GM23248 (cell line): ENCODE data around the gene CAPN8. TPM values are rescaled to one million over a fixed set of nuclear protein-coding genes. Genes with fewer than 3 reads are reported as not detected.

ENCODE experiments used
- DNase-seq: peaks from one replicate; pipeline ENCODE4 v3.0.0-alpha.2; 2015
- H2AFZ ChIP-seq: fragments of 200-600 bp; sonication (generic); 2 replicates; pipeline ENCODE4 v1.6.1; 2016; ENCODE audit warnings: antibody characterized with exemption
- H3F3A ChIP-seq: fragments of 200-600 bp; sonication (generic); 2 replicates; pipeline ENCODE4 v1.6.1; 2016; ENCODE audit warnings: mild to moderate bottlenecking, antibody characterized with exemption, mixed run types; ENCODE audit not compliant: insufficient read depth
- H3K27ac ChIP-seq: fragments of 200-600 bp; sonication (generic); 2 replicates; pipeline ENCODE4 v1.5.1; 2016; ENCODE audit warnings: mild to moderate bottlenecking
- H3K27me3 ChIP-seq: fragments of 200-600 bp; sonication (generic); replicated peaks from 2 replicates; pipeline ENCODE4 v1.6.1; 2016; ENCODE audit warnings: mild to moderate bottlenecking; ENCODE audit not compliant: insufficient read depth
- H3K36me3 ChIP-seq: fragments of 200-600 bp; sonication (generic); 2 replicates; pipeline ENCODE4 v1.6.1; 2016; ENCODE audit warnings: low read depth, mild to moderate bottlenecking
- H3K4me1 ChIP-seq: fragments of 200-600 bp; sonication (generic); 2 replicates; pipeline ENCODE4 v1.6.1; 2016; ENCODE audit warnings: mild to moderate bottlenecking; ENCODE audit not compliant: insufficient read depth
- H3K4me2 ChIP-seq: fragments of 200-600 bp; sonication (generic); one replicate; pipeline ENCODE4 v1.6.1; 2016; ENCODE audit warnings: mild to moderate bottlenecking; ENCODE audit not compliant: unreplicated experiment
- H3K4me3 ChIP-seq: fragments of 200-600 bp; sonication (generic); 2 replicates; pipeline ENCODE4 v1.5.1; 2016; ENCODE audit warnings: mild to moderate bottlenecking
- H3K79me2 ChIP-seq: fragments of 200-600 bp; sonication (generic); 2 replicates; pipeline ENCODE4 v1.6.1; 2016; ENCODE audit warnings: mild to moderate bottlenecking; ENCODE audit not compliant: insufficient read depth
- H3K9ac ChIP-seq: fragments of 200-600 bp; sonication (generic); 2 replicates; pipeline ENCODE4 v1.6.1; 2016; ENCODE audit warnings: mild to moderate bottlenecking
- H3K9me2 ChIP-seq: fragments of 200-600 bp; sonication (generic); 2 replicates; pipeline ENCODE4 v1.6.1; 2016; ENCODE audit warnings: mixed run types, mild to moderate bottlenecking, moderate library complexity; ENCODE audit not compliant: insufficient read depth
- H3K9me3 ChIP-seq: fragments of 200-600 bp; sonication (generic); one replicate; pipeline ENCODE4 v1.6.1; 2017; ENCODE audit warnings: low read depth
- H4K20me1 ChIP-seq: fragments of 200-600 bp; sonication (generic); 2 replicates; pipeline ENCODE4 v1.6.0; 2016; ENCODE audit not compliant: insufficient read depth
- EZH2 ChIP-seq: fragments of 200-600 bp; sonication (generic); IDR thresholded peaks from 2 replicates; pipeline ENCODE4 v1.6.1; 2018; ENCODE audit warnings: antibody characterized with exemption, mild to moderate bottlenecking; ENCODE audit not compliant: insufficient read depth, poor library complexity, severe bottlenecking
- EZH2phosphoT487 ChIP-seq: fragments of 200-600 bp; sonication (generic); IDR thresholded peaks from 2 replicates; pipeline ENCODE4 v1.6.1; 2018; ENCODE audit warnings: antibody characterized with exemption, moderate library complexity, mild to moderate bottlenecking, low read depth; ENCODE audit not compliant: insufficient read depth
- WGBS, 2 experiments: methylation state at CpG; one replicate each; pipeline ENCODE4 v1.1.6; 2015 to 2017; ENCODE audit warnings: low lambda C conversion rate in 2 of 2, low coverage in 1 of 2; ENCODE audit errors: missing lambda C conversion rate in 2 of 2; 5-methylcytosine and 5-hydroxymethylcytosine counted together
- in situ Hi-C: fragments of 300-500 bp; cut with MboI; formaldehyde crosslinking; loops from 2 replicates; pipeline ENCODE4 v1.15.0; 2020
- polyA plus RNA-seq: library from polyadenylated mRNA; unstranded; fragments of >200 nt; fragmentation: Nextera tagmentation; extraction: Ambion mirVana; gene quantifications from 2 replicates; pipeline ENCODE4 v1.2.1, GENCODE V29; 2016
- total RNA-seq: library from RNA; depleted of rRNA; stranded (reverse); fragments of >200 nt; shearing (Covaris generic); gene quantifications from 2 replicates; pipeline ENCODE4 v1.2.3, GENCODE V29; 2014

Gene CAPN8
- total and polyA plus RNA-seq, 2 experiments from 2014 or later, result not detected

DNA sequence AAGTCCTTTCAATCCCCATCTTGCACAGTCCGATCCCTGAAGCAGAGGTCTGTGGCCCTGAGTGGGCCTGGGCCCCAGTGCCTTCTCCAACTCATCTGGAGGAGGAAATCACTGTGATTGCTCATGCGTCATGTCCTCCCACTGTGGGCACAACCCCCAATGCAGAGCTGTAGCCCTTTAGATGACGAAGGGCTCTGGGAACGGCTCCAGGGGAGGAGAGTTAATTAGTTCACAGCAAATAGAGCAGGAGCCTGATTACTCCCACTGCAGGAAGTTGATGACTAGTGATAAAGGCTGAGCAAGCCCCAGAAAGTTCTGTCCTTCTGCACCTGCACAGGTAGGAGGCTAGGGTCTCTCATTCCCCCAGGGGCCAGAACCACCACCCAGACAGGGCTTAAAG, 160.8 kb downstream of the CAPN8 start:
- H3K36me3 ChIP-seq, result no peaks in the 10 kb centered on the region
- H3K4me2 ChIP-seq, result no peak overlapping the region
- H3K27me3 ChIP-seq, result no peaks in the 10 kb centered on the region
- H3K4me1 ChIP-seq, result peaks cover 19% of the 10 kb centered on the region
- no peak overlapping the region for H3K9ac ChIP-seq
- peak overlapping the region; percentile 58 for H2AFZ ChIP-seq
- no peak overlapping the region for H3K4me3 ChIP-seq
- 0 out of 2 replicates have a peak, but pooled peaks cover 4% of the 10 kb centered on the region for H3F3A ChIP-seq
- 6 to 9% methylated on average over 4 of the region's 4 CpGs for WGBS, 2 experiments
- no peaks in the 10 kb centered on the region for H3K9me2 ChIP-seq
- H4K20me1 ChIP-seq, result no peaks in the 10 kb centered on the region
- no peaks in the 10 kb centered on the region for H3K9me3 ChIP-seq
- in situ Hi-C loops, result no loop called here
- no peak for TF ChIP-seq EZH2phosphoT487
- TF ChIP-seq EZH2, result no peak
- DNase-seq, result peak; percentile 98
- H3K79me2 ChIP-seq, result no peaks in the 10 kb centered on the region
- peak overlapping the region; percentile 62 for H3K27ac ChIP-seq

DNA sequence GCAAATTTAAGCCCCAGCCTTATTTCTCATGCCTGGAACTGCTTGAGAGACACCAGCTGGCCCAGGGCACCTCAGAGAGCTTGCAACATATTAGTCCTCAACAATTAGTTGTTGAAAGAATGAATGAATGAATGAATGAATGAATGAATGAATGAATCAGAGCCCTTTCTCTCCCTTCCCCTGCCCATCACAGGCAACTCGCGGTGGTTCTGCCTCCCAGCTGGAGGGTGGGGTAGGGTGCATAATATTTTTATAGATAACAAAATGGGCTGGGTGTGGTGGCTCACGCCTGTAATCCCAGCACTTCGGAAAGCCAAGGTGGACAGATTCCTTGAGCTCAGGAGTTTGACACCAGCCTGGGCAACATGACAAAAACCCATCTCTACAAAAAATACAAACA, 162.2 kb downstream of the CAPN8 start:
- Histone ChIP-seq H3K4me2 (no peak overlapping the region), H3K9me3 (no peaks in the 10 kb centered on the region), H3K9me2 (no peaks in the 10 kb centered on the region), H3K9ac (no peak overlapping the region), H3K36me3 (no peaks in the 10 kb centered on the region), H3K27ac (no peak overlapping the region), H3K4me1 (peaks cover 22% of the 10 kb centered on the region), H3K79me2 (no peaks in the 10 kb centered on the region), H2AFZ (no peak overlapping the region), H3K4me3 (no peak overlapping the region), H4K20me1 (no peaks in the 10 kb centered on the region), H3F3A (0 out of 2 replicates have a peak, but pooled peaks cover 4% of the 10 kb centered on the region), H3K27me3 (no peaks in the 10 kb centered on the region)
- in situ Hi-C loops, result no loop called here
- WGBS, 2 experiments, result 79 to 85% methylated on average over 4 of the region's 4 CpGs
- TF ChIP-seq EZH2phosphoT487 (no peak), EZH2 (no peak)
- no peak for DNase-seq

DNA sequence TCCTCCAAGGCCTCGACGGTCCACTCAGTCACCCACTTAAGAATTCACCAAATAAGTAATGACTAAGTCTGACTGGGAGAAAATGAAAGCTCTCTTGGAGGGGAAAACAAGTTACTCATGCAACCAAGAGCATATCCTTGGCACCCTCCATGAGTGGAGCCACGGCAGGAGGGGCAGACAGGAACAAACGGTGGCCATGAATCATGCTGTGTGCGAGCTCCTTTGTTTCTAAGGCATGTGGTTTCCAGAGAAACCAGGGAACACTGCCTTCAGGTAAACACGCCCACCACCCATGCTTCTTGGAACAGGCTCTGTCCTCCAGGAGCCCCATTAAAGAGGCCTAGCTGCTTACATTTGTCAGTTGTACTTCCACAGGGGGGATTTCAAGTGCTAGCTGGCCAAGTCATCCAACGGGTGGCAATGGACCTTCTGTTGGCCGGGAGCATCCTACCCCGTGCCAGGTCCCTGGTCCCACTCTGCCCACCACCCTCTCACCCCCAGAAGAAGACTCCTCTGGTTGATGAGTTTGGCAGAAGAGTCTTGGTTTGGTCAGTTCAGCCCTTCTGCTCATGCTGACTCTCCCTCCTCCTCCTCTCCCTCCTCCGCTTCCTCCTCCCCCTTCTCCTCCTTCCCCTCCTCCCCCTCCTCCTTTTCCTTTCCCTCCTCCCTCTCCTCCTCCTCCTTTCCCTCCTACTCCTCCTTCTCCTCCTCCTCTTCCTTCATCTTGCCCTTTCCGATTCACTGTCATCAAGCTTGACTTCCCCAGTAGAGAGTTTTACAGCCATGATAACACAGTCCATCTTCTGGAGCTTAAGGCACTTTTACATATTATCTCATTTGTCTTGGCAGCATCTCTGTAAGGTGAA, 164.7 kb downstream of the CAPN8 start:
- Histone ChIP-seq H3K4me2 (peak overlapping the region; percentile 37), H3K36me3 (no peaks in the 10 kb centered on the region), H3F3A (0 out of 2 replicates have a peak, but pooled peaks cover 4% of the 10 kb centered on the region), H3K9me2 (no peaks in the 10 kb centered on the region), H4K20me1 (no peaks in the 10 kb centered on the region), H3K4me1 (peaks cover 22% of the 10 kb centered on the region), H3K4me3 (no peak overlapping the region), H2AFZ (peak overlapping the region; percentile 47), H3K9me3 (no peaks in the 10 kb centered on the region), H3K27ac (peak overlapping the region; percentile 87), H3K9ac (peak overlapping the region; percentile 63), H3K79me2 (no peaks in the 10 kb centered on the region), H3K27me3 (no peaks in the 10 kb centered on the region)
- 36 to 45% methylated on average over 10 to 11 of the region's 11 CpGs for WGBS, 2 experiments
- peak; percentile 98 for DNase-seq
- no peak for TF ChIP-seq EZH2phosphoT487
- TF ChIP-seq EZH2, result no peak
- in situ Hi-C loops, result no loop called here

DNA sequence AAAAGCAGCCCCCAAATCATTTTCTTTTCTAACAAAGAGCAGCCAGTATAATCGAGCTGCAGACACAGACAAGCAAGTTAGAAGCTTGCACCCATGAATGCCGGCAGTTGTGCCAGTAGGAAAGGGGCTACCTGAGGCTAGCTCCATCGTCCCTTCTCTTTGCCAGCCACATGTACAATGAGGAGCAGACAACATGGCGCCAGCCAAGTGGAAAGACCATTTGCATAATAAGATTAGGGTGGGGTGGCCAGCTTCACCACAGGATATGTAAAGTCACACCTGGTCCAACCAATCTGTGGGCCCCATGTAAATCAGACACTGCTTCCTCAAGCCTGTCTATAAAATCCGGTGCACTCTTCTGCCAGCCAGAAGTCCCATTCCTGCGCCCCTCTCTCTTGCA, 168.6 kb downstream of the CAPN8 start:
- H3K4me2 ChIP-seq, result no peak overlapping the region
- no peaks in the 10 kb centered on the region for H3F3A ChIP-seq
- H3K27me3 ChIP-seq, result no peaks in the 10 kb centered on the region
- no peaks in the 10 kb centered on the region for H3K9me3 ChIP-seq
- in situ Hi-C loops, result no loop called here
- H3K9me2 ChIP-seq, result no peaks in the 10 kb centered on the region
- H3K79me2 ChIP-seq, result no peaks in the 10 kb centered on the region
- H2AFZ ChIP-seq, result no peak overlapping the region
- TF ChIP-seq EZH2, result no peak
- no peak for TF ChIP-seq EZH2phosphoT487
- no peaks in the 10 kb centered on the region for H3K36me3 ChIP-seq
- H3K9ac ChIP-seq, result no peak overlapping the region
- H3K27ac ChIP-seq, result no peak overlapping the region
- WGBS, 2 experiments, result 83 to 88% methylated on average over 6 of the region's 6 CpGs
- no peak overlapping the region for H3K4me3 ChIP-seq
- no peaks in the 10 kb centered on the region for H4K20me1 ChIP-seq
- H3K4me1 ChIP-seq, result peaks cover 17% of the 10 kb centered on the region
- DNase-seq, result no peak
